ENCODE results near the gene PTCH2. TPM values are rescaled to one million over a fixed set of nuclear protein-coding genes. Genes with fewer than 3 reads are reported as not detected.

Gene PTCH2
- total RNA-seq, 1 experiment from 2014 or later, result 0.79 TPM

- no peak for TF ChIP-seq CTCF (conservative IDR thresholded peaks at IDR 0.05)
These were observed 56.1 kb downstream of the PTCH2 start for GRCh38 chr1:44786841-44787426.

More at GRCh38 chr1:44786841-44787426, 56.1 kb downstream of the PTCH2 start:
- Histone ChIP-seq H3K14ac (ENCODE audit: insufficient read depth, low read length) (peak overlapping the region; percentile 59), H3K27me3 (ENCODE audit: insufficient read depth, low read length) (no peaks in the 10 kb centered on the region), H4K91ac (ENCODE audit: insufficient read length, low read depth, low read length) (no peak overlapping the region), H4K5ac (ENCODE audit: insufficient read length, low read depth, low read length) (no peak overlapping the region), H4K20me1 (ENCODE audit: control insufficient read depth, insufficient read depth, insufficient read length) (no peaks in the 10 kb centered on the region), H3K18ac (ENCODE audit: insufficient read length, low read depth, low read length) (peak overlapping the region; percentile 1), H3K27ac (ENCODE audit: insufficient read length, low read depth, low read length) (no peak overlapping the region), H3K9ac (ENCODE audit: extremely low read depth, insufficient read length, low read length) (no peak overlapping the region), H3K9me3 (ENCODE audit: control insufficient read depth, low read depth, low read length) (no peaks in the 10 kb centered on the region), H2BK120ac (ENCODE audit: low read depth, low read length, poor library complexity, severe bottlenecking) (no peak overlapping the region), H3K56ac (ENCODE audit: insufficient read length, low read depth, low read length) (no peak overlapping the region), H3K4me1 (ENCODE audit: insufficient read depth, low read length) (no peaks in the 10 kb centered on the region), H3K23ac (ENCODE audit: insufficient read length, low read depth, low read length) (no peak overlapping the region), H3K23me2 (ENCODE audit: insufficient read length, low read depth, low read length, poor library complexity, severe bottlenecking) (peaks cover 9% of the 10 kb centered on the region), H3K4ac (ENCODE audit: low read depth, low read length) (no peak overlapping the region), H2BK20ac (ENCODE audit: low read depth, low read length, poor library complexity, severe bottlenecking) (no peak overlapping the region), H3K4me2 (ENCODE audit: insufficient read depth, insufficient read length, low read length) (peak overlapping the region; percentile 51), H2AFZ (ENCODE audit: low read length) (no peak overlapping the region), H2AK5ac (ENCODE audit: insufficient read length, low read length) (no peak overlapping the region), H2BK15ac (ENCODE audit: low read depth, low read length) (no peak overlapping the region), H2BK12ac (ENCODE audit: insufficient read length, low read depth, low read length) (no peak overlapping the region), H3K79me1 (ENCODE audit: insufficient read depth, low read depth, low read length, poor library complexity, severe bottlenecking) (no peaks in the 10 kb centered on the region), H3K79me2 (ENCODE audit: insufficient read depth, low read length) (no peaks in the 10 kb centered on the region), H4K8ac (replicated peaks; ENCODE audit: insufficient read length, low read depth, low read length) (no peak overlapping the region), H2BK5ac (ENCODE audit: insufficient read length, low read length) (no peak overlapping the region), H3T11ph (ENCODE audit: low read length) (no peak overlapping the region)
- Mint-ChIP-seq H3K36me3 (ENCODE audit: insufficient read depth in 1 of 3, low read depth in 3 of 3) (peaks cover 0 to 6% (median 0%) of the 10 kb centered on the region in 3 experiments; a peak in 3 of 7 replicates), H3K4me3 (peak overlapping the region; percentile 56 to 76), H3K27ac (no peak overlapping the region; a peak in 1 of 7 replicates), H3K4me1 (peaks cover 29 to 39% of the 10 kb centered on the region in 2 experiments), H3K27me3 (ENCODE audit: low read depth) (peaks cover 12% of the 10 kb centered on the region), H3K9me3 (no peaks in the 10 kb centered on the region; a peak in 1 of 5 replicates)
- DNase-seq, result no peak
- WGBS (ENCODE audit: extremely low coverage, insufficient read length, low lambda C conversion rate), result no CpG with 5 or more reads among the region's 9 CpGs
